Bone marrow (tissue), 2 donors: Measurements from ENCODE around the gene TPO.
"Not testable (repeated sequence)": the region's sequence is repeated elsewhere in the genome, so short reads cannot be mapped to it uniquely, and the experiment has no call there.

Source experiments
- DNase-seq, 2 donors: peaks; one replicate each; lab custom pipeline; 2025; lab: John Stamatoyannopoulos, UW

The TPO gene

GRCh38 chr2:1486670-1487069 lies 73.4 kb downstream of the TPO start:
- no peak for DNase-seq

GRCh38 chr2:1487758-1488157 lies 74.5 kb downstream of the TPO start:
- no peak for DNase-seq

- DNase-seq: no peak
Observed at GRCh38 chr2:1488181-1488671, 75.0 kb downstream of the TPO start.

GRCh38 chr2:1488851-1489250 lies 75.6 kb downstream of the TPO start:
- no peak for DNase-seq

- no peak for DNase-seq
Observed at GRCh38 chr2:1489486-1489885, 76.2 kb downstream of the TPO start.

GRCh38 chr2:1490381-1490780 lies 77.1 kb downstream of the TPO start:
- DNase-seq: not testable (repeated sequence)

- no peak for DNase-seq
Observed at GRCh38 chr2:1491751-1492150, 78.5 kb downstream of the TPO start.

GRCh38 chr2:1492231-1492630 lies 79.0 kb downstream of the TPO start:
- not testable (repeated sequence) for DNase-seq

- no peak for DNase-seq
Observed at GRCh38 chr2:1492711-1493430, 79.6 kb downstream of the TPO start.

GRCh38 chr2:1493431-1494126 lies 80.3 kb downstream of the TPO start:
- DNase-seq: no peak

- DNase-seq: no peak
Observed at GRCh38 chr2:1494257-1494656, 81.0 kb downstream of the TPO start.

GRCh38 chr2:1494906-1495305 lies 81.6 kb downstream of the TPO start:
- DNase-seq: no peak

GRCh38 chr2:1495676-1496358 lies 82.6 kb downstream of the TPO start:
- no peak for DNase-seq

GRCh38 chr2:1496359-1496821 lies 83.1 kb downstream of the TPO start:
- no peak for DNase-seq

- DNase-seq: no peak
Observed at GRCh38 chr2:1497122-1497611, 83.9 kb downstream of the TPO start.

- no peak for DNase-seq
Observed at GRCh38 chr2:1498176-1498575, 84.9 kb downstream of the TPO start.

GRCh38 chr2:1499033-1499795 lies 86.0 kb downstream of the TPO start:
- DNase-seq: no peak

GRCh38 chr2:1501038-1501851 lies 88.0 kb downstream of the TPO start:
- no peak for DNase-seq

- DNase-seq: no peak
Observed at GRCh38 chr2:1501991-1502390, 88.7 kb downstream of the TPO start.

GRCh38 chr2:1502891-1503304 lies 89.6 kb downstream of the TPO start:
- DNase-seq: no peak
